ENCODE results near the gene TMEM43.

GRCh38 chr3:14082108-14082657 lies 42.7 kb upstream of the TMEM43 start:
- TF ChIP-seq CTCF (IDR thresholded peaks at IDR 0.05; ENCODE audit: low read depth, low read length): no peak
- TF ChIP-seq MAX (IDR thresholded peaks at IDR 0.05; ENCODE audit: low read depth, low read length): no peak

Measured in NB4 (cell line).